HepG2 (cell line): ENCODE data around the gene TMEM185B. TPM values are rescaled to one million over a fixed set of nuclear protein-coding genes. Genes with fewer than 3 reads are reported as not detected.
A peak's percentile ranks its signal among the peaks of the same experiment; 100 is the strongest.

Experiments
- ARNT ChIP-seq: fragments of 450-650 bp; IDR thresholded peaks from 2 replicates; pipeline ENCODE4 v1.6.1; 2017
- ELF1 ChIP-seq: sonication (generic); formaldehyde crosslinking; IDR thresholded peaks from 2 replicates; pipeline ENCODE4 v1.4.0; 2020; ENCODE audit warnings: missing genetic modification reagents
- EP300 ChIP-seq, 3 experiments: sonication (generic) in 1 of 3; formaldehyde crosslinking in 1 of 3; IDR thresholded peaks; 2 replicates each; pipeline versions ENCODE4 v1.5.1 to v1.6.1; 2011 to 2020; ENCODE audit warnings: low read depth in 2 of 3, low read length in 2 of 3, borderline replicate concordance in 1 of 3, improper control_type of control experiment in 1 of 3, mild to moderate bottlenecking in 1 of 3, missing genetic modification reagents in 1 of 3, moderate library complexity in 1 of 3
- ERF ChIP-seq: IDR thresholded peaks from 2 replicates; pipeline ENCODE4 v1.6.1; 2018; ENCODE audit warnings: missing biosample characterization, missing genetic modification reagents
- GPBP1L1 ChIP-seq: sonication (generic); formaldehyde crosslinking; IDR thresholded peaks from 2 replicates; pipeline ENCODE4 v1.5.0; 2020; ENCODE audit warnings: mild to moderate bottlenecking, missing genetic modification reagents
- IRF9 ChIP-seq: sonication (generic); formaldehyde crosslinking; IDR thresholded peaks from 2 replicates; pipeline ENCODE4 v1.8.0; 2022; ENCODE audit warnings: missing genetic modification reagents, mild to moderate bottlenecking, borderline replicate concordance
- NRL ChIP-seq: sonication (generic); formaldehyde crosslinking; IDR thresholded peaks from 2 replicates; pipeline ENCODE4 v1.5.0; 2020; ENCODE audit warnings: missing genetic modification reagents, mild to moderate bottlenecking, moderate library complexity, borderline replicate concordance
- SOX13 ChIP-seq, 3 experiments: fragments of 450-650 bp in 1 of 3; sonication (generic) in 1 of 3; formaldehyde crosslinking in 1 of 3; IDR thresholded peaks in 2 of 3; conservative IDR thresholded peaks in 1 of 3; 2 replicates each; pipeline versions ENCODE4 v1.5.0 to v1.6.1; 2016 to 2020; ENCODE audit warnings: antibody characterized with exemption in 1 of 3, mild to moderate bottlenecking in 1 of 3, missing compliant biosample characterization in 1 of 3, missing genetic modification reagents in 1 of 3, moderate library complexity in 1 of 3
- SP4 ChIP-seq: sonication (generic); formaldehyde crosslinking; IDR thresholded peaks from 2 replicates; pipeline ENCODE4 v1.8.1; 2023; ENCODE audit warnings: mild to moderate bottlenecking, missing genetic modification reagents
- ZFP62 ChIP-seq: sonication (generic); formaldehyde crosslinking; IDR thresholded peaks from 2 replicates; pipeline ENCODE4 v1.4.0; 2020; ENCODE audit warnings: missing genetic modification reagents
- ZNF121 ChIP-seq: sonication (generic); formaldehyde crosslinking; IDR thresholded peaks from 2 replicates; pipeline ENCODE4 v1.5.0; 2020; ENCODE audit warnings: mild to moderate bottlenecking, missing genetic modification reagents
- ZNF264 ChIP-seq: sonication (generic); formaldehyde crosslinking; IDR thresholded peaks from 2 replicates; pipeline ENCODE4 v1.4.0; 2020; ENCODE audit warnings: missing genetic modification reagents
- ZNF329 ChIP-seq: sonication (generic); formaldehyde crosslinking; IDR thresholded peaks from 2 replicates; pipeline ENCODE4 v1.9.0; 2021; ENCODE audit warnings: low read depth, mild to moderate bottlenecking, missing genetic modification reagents
- ZNF337 ChIP-seq: sonication (generic); formaldehyde crosslinking; IDR thresholded peaks from 2 replicates; pipeline ENCODE4 v1.5.1; 2020; ENCODE audit warnings: missing genetic modification reagents, low read depth, mild to moderate bottlenecking, borderline replicate concordance
- ZNF574 ChIP-seq: sonication (generic); formaldehyde crosslinking; IDR thresholded peaks from 2 replicates; pipeline ENCODE4 v1.4.0; 2020; ENCODE audit warnings: missing genetic modification reagents
- ZNF678 ChIP-seq: sonication (generic); formaldehyde crosslinking; IDR thresholded peaks from 2 replicates; pipeline ENCODE4 v1.4.0; 2020; ENCODE audit warnings: mild to moderate bottlenecking, missing genetic modification reagents
- polyA plus RNA-seq, 8 experiments: library from polyadenylated mRNA; depleted of rRNA in 3 of 8; stranded (reverse) in 7 of 8; unstranded in 1 of 8; fragments of >200 nt; fragmentation: Illumina TruSeq in 4 of 8; extraction: Trizol in 4 of 8; gene quantifications; 2 replicates each; pipeline versions ENCODE4 v1.2.1 to v1.2.3, GENCODE V29; 2011 to 2016; ENCODE audit warnings: low read depth in 4 of 8, missing spikeins in 1 of 8, mixed read lengths in 1 of 8; ENCODE audit not compliant: insufficient read depth in 1 of 8
- total RNA-seq, 5 experiments: library from RNA; depleted of rRNA; stranded (reverse); fragments of >200 nt; fragmentation: Illumina TruSeq; extraction: Trizol; gene quantifications; 2 replicates each; pipeline ENCODE4 v1.2.3, GENCODE V29; 2016; ENCODE audit warnings: low read depth in 1 of 5

TMEM185B gene
- total and polyA plus RNA-seq, 2 of the 13 experiments (the other 11 are each of a cell fraction or from before 2014, with no cell fraction given) = 5.6 to 7.0 TPM

- TF ChIP-seq ELF1 (CRISPR knock-in tag) = no peak
- TF ChIP-seq ZNF337 (CRISPR knock-in tag) = no peak
- TF ChIP-seq ZNF329 (CRISPR knock-in tag) = no peak
- no peak for TF ChIP-seq ARNT
- TF ChIP-seq NRL (CRISPR knock-in tag) = no peak
- TF ChIP-seq ZNF264 (CRISPR knock-in tag) = no peak
- TF ChIP-seq ZFP62 = no peak
- TF ChIP-seq GPBP1L1 (CRISPR knock-in tag) = no peak
- no peak for TF ChIP-seq EP300 (IDR thresholded peaks at IDR 0.05; ENCODE audit: low read depth in 2 of 2, low read length in 2 of 2)
- TF ChIP-seq EP300 (CRISPR knock-in tag; IDR thresholded peaks at IDR 0.05; ENCODE audit: borderline replicate concordance) = no peak
- no peak for TF ChIP-seq SOX13 (IDR thresholded peaks at IDR 0.05)
- 0 out of 4 replicates have a peak, but pooled peaks of 1 of the 2 experiments have one; percentile 10 for TF ChIP-seq SOX13 (CRISPR knock-in tag; conservative IDR thresholded peaks at IDR 0.05 in 1 of 2, IDR thresholded peaks at IDR 0.05 in 1 of 2)
- no peak for TF ChIP-seq ERF (CRISPR knock-in tag)
- TF ChIP-seq ZNF574 (CRISPR knock-in tag) = no peak
- TF ChIP-seq ZNF678 (CRISPR knock-in tag) = no peak
- TF ChIP-seq SP4 (CRISPR knock-in tag) = no peak
- TF ChIP-seq IRF9 (CRISPR knock-in tag) = no peak
- TF ChIP-seq ZNF121 (CRISPR knock-in tag) = no peak
Observed at GRCh38 chr2:120224735-120225548, 1.7 kb upstream of the TMEM185B start (continued).
